Mucosa of stomach (tissue), 1 donor: Measurements from ENCODE around the gene KPNA5.
"Not testable (repeated sequence)": the region's sequence is repeated elsewhere in the genome, so short reads cannot be mapped to it uniquely, and the experiment has no call there.

Experiments used
- H3K27me3 ChIP-seq: one replicate; pipeline ENCODE4 v1.7.0; 2013; ENCODE audit warnings: mild to moderate bottlenecking, low read length; ENCODE audit not compliant: control insufficient read depth, insufficient read depth
- H3K36me3 ChIP-seq: one replicate; pipeline ENCODE4 v1.7.0; 2013; ENCODE audit warnings: low read length; ENCODE audit not compliant: control insufficient read depth, insufficient read depth
- H3K4me1 ChIP-seq: one replicate; pipeline ENCODE4 v1.7.0; 2013; ENCODE audit warnings: mild to moderate bottlenecking, low read length; ENCODE audit not compliant: control insufficient read depth, insufficient read depth
- H3K4me3 ChIP-seq: one replicate; pipeline ENCODE4 v1.7.0; 2013; ENCODE audit warnings: low read length
- H3K9ac ChIP-seq: one replicate; pipeline ENCODE4 v1.7.0; 2013; ENCODE audit warnings: mild to moderate bottlenecking, low read length, moderate library complexity
- H3K9me3 ChIP-seq: one replicate; pipeline ENCODE4 v1.7.0; 2013; ENCODE audit warnings: mild to moderate bottlenecking, low read length, moderate library complexity; ENCODE audit not compliant: control insufficient read depth
- donor health status: Pancreatic carcinoma.

The KPNA5 gene

DNA sequence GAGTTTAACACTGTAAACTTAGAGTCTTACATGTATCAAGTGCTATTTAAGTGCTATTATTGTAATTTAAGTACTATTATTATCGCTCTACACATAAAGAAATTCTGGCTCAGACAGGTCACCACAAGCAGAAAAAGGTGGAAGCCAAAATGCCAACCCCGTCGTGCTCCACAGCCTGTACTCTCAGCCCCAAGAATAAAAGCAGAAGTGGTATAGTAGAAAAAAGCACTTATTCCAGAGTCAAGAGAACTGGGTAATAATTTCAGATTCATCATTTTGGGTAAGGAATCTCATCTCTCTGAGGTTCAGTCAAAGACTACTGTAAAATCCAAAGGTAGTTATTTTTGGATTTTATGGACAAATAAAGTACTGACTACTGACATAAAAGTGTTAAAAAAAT, 13.4 kb upstream of the KPNA5 start:
- Histone ChIP-seq H3K9ac (peak overlapping the region; percentile 90), H3K4me1 (peaks cover 5% of the 10 kb centered on the region), H3K27me3 (no peaks in the 10 kb centered on the region), H3K36me3 (no peaks in the 10 kb centered on the region), H3K9me3 (no peaks in the 10 kb centered on the region), H3K4me3 (no peak overlapping the region)

DNA sequence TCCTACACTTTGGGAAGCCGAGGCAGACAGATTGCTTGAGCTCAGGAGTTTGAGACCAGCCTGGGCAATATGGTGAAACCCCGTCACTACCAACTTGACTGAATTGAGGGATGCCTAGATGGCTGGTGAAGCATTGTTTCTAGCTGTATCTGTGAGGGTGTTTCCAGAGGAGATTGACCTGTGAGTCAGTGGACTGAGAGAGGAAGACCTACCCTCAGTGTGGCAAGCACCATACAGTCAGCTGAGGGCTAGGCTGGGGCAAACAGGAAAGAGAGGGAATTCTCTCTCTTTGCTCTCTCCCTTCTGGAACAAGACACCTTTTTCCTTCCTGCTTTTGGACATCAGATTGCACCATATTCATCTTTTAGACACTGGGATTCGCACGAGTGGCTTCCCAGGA, 8.7 kb upstream of the KPNA5 start:
- Histone ChIP-seq H3K9me3 (no peaks in the 10 kb centered on the region), H3K27me3 (no peaks in the 10 kb centered on the region), H3K4me3 (no peak overlapping the region), H3K9ac (no peak overlapping the region), H3K4me1 (no peaks in the 10 kb centered on the region), H3K36me3 (no peaks in the 10 kb centered on the region)

DNA sequence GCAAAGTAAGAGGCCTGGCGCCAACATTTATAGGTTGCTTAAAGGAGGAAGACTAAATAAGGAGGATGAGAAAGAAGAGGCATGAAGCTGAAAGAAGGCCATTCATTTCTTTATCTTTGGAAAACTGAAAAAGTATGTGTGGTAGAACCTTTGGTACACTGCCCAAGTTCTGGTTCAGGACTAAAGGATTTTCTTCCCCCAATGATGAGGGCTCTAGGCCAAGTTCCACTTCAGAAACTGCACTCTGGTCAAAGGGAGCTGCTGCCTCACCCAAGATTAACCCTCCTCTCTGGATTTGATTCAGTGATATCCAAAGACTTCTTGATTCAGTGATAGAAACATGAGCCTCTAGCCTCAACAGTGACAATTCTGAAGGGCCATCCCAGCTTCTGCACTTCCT, 5.0 kb upstream of the KPNA5 start:
- no peaks in the 10 kb centered on the region for H3K36me3 ChIP-seq
- no peak overlapping the region for H3K4me3 ChIP-seq
- no peak overlapping the region for H3K9ac ChIP-seq
- no peaks in the 10 kb centered on the region for H3K4me1 ChIP-seq
- H3K9me3 ChIP-seq: no peaks in the 10 kb centered on the region
- no peaks in the 10 kb centered on the region for H3K27me3 ChIP-seq

DNA sequence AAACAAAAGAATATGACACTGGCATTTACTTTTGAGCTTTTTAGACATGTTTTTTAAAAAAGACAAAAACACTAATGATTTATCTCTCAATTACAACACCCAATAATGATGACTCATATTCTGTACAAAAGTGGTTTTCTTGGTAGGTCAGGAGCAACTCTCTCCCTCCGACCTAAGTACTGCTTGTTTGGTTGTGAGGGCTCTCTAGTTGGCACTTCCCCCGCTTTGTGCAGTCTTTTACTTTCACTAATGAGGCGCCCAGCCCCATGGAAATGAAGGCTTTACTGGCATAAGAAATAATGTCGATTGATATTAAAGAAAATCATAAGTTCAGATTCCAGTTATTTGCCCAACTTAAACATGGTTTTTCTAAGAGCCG, 1.3 kb downstream of the KPNA5 start:
- Histone ChIP-seq H3K9me3 (no peaks in the 10 kb centered on the region), H3K27me3 (no peaks in the 10 kb centered on the region), H3K4me1 (no peaks in the 10 kb centered on the region), H3K9ac (no peak overlapping the region), H3K4me3 (no peak overlapping the region), H3K36me3 (no peaks in the 10 kb centered on the region)

DNA sequence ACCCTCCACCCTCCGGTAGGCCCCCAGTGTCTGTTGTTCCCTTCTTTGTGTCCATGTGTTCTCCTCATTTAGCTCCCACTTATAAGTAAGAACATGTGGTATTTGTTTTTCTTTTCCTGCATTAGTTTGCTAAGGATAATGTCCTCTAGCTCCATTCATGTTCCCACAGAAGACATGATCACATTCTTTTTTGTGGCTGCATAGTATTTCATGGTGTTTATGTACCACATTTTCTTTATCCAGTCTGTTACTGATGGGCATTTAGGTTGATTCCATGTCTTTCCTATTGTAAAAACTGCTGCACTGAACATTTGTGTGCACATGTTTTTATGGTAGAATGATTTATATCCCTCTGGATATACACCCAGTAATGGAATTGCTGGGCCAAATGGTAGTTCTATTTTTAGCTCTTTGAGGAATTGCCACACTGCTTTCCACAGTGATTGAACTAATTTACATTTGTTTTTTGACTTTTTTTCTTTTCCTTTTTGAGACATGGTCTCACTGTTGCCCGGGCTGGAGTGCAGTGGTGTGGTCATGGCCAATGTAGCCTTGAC, 4.5 kb downstream of the KPNA5 start:
- H3K4me3 ChIP-seq: no peak overlapping the region
- H3K9ac ChIP-seq: no peak overlapping the region
- no peaks in the 10 kb centered on the region for H3K27me3 ChIP-seq
- H3K9me3 ChIP-seq: no peaks in the 10 kb centered on the region
- H3K36me3 ChIP-seq: no peaks in the 10 kb centered on the region
- H3K4me1 ChIP-seq: no peaks in the 10 kb centered on the region

DNA sequence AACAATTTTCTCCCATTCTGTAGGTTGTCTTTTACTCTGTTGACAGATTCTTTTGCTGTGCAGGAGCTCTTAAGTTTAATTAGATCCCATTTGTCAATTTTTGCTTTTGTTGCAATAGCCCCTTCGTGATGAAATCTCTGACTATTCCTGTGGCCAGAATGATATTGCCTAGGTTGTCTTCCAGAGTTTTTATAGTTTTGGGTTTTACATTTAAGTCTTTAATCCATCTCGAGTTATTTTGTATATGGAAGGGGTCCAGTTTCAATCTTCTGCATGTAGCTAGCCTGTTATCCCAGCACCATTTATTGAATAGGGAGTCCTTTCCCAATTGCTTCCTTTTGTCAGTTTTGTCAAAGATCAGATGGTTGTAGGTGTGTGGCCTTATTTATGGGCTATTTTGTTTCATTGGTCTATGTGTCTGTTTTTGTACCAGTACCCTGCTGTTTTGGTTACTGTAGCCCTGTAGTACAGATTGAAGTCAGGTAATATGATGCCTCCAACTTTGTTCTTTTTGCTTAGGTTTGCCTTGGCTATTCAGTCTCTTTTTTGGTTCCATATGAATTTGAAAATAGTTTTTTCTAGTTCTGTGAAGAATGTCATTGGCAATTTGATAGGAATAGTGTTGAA, 5.6 kb downstream of the KPNA5 start:
- not testable (repeated sequence) for H3K4me1 ChIP-seq, H3K9ac ChIP-seq, H3K4me3 ChIP-seq, H3K27me3 ChIP-seq, H3K36me3 ChIP-seq, H3K9me3 ChIP-seq

DNA sequence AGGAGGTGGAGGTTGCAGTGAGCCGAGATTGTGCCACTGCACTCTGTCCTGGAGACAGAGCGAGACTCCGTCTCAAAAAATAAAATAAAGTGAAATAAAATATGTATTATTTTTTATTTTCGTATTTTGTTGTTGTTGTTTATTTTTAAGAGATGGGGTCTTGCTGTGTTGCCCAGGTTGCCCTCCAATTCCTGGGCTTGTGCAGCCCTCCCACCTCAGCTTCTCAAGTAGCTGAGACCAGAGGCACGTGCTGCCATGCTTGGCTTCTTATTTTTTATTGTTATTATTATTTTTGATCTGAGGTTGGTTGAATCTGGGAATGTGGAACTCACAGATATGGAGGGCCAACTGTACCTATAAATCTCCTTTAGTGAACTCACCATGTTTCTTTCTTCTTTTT, 10.1 kb downstream of the KPNA5 start:
- Histone ChIP-seq H3K9ac (no peak overlapping the region), H3K4me3 (no peak overlapping the region), H3K36me3 (no peaks in the 10 kb centered on the region), H3K4me1 (no peaks in the 10 kb centered on the region), H3K9me3 (no peaks in the 10 kb centered on the region), H3K27me3 (no peaks in the 10 kb centered on the region)

DNA sequence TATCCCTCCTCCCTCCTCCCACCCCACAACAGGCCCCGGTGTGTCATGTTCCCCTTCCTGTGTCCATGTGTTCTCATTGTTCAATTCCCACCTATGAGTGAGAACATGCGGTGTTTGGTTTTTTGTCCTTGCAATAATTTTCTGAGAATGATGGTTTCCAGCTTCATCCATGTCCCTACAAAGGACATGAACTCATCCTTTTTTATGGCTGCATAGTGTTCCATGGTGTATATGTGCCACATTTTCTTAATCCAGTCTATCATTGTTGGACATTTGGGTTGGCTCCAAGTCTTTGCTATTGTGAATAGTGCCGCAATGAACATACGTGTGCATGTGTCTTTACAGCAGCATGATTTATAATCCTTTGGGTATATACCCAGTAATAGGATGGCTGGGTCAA, 11.9 kb downstream of the KPNA5 start:
- not testable (repeated sequence) for H3K27me3 ChIP-seq, H3K9me3 ChIP-seq, H3K36me3 ChIP-seq, H3K9ac ChIP-seq, H3K4me3 ChIP-seq, H3K4me1 ChIP-seq

DNA sequence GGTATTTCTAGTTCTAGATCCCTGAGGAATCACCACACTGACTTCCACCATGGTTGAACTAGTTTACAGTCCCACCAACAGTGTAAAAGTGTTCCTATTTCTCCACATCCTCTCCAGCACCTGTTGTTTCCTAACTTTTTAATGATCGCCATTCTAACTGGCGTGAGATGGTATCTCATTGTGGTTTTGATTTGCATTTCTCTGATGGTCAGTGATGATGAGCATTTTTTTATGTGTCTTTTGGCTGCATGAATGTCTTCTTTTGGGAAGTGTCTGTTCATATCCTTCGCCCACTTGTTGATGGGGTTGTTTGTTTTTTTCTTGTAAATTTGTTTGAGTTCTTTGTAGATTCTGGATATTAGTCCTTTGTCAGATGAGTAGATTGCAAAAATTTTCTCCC, 12.3 kb downstream of the KPNA5 start:
- H3K4me3 ChIP-seq, H3K9ac ChIP-seq, H3K36me3 ChIP-seq, H3K9me3 ChIP-seq, H3K27me3 ChIP-seq, H3K4me1 ChIP-seq: not testable (repeated sequence)

DNA sequence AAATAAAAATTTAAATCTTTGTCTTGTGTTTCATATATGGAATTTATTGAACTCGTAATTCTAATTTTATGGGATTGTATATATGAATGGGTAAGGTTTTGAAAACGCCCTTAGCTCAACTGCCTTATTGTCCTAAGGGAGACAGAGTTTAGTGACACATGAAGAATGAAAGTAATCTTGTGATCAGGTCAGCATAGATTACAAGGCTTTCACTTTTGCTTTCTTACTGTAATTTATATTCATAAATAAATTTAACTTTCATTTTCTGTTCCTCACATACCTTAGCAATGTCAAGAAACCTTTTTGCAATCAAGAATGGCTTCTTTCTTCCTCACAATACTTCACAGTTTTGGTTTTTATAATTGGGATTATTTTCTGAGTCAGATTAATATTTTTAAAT, 14.4 kb downstream of the KPNA5 start:
- Histone ChIP-seq H3K4me3 (no peak overlapping the region), H3K9ac (no peak overlapping the region), H3K36me3 (no peaks in the 10 kb centered on the region), H3K9me3 (no peaks in the 10 kb centered on the region), H3K27me3 (no peaks in the 10 kb centered on the region), H3K4me1 (no peaks in the 10 kb centered on the region)

DNA sequence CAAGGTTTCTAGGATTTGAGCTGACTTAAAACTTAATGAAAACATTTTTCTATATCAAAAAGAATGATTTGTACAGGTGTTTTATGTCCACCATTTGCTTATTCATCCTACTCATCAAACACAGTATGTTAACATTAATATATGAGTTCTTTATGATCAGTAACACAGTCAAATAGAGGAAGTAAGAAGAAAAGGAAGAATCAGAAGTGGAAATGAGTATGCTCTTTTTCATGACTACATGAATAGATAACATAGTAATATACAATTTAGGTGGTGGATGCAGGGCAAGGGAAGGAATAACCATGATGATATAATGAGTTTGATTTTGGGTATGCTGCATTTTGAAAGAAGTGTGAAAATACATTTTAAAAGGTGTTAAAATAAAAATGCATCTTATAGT, 16.5 kb downstream of the KPNA5 start:
- Histone ChIP-seq H3K27me3 (no peaks in the 10 kb centered on the region), H3K9ac (no peak overlapping the region), H3K4me3 (no peak overlapping the region), H3K36me3 (no peaks in the 10 kb centered on the region), H3K4me1 (no peaks in the 10 kb centered on the region), H3K9me3 (no peaks in the 10 kb centered on the region)

DNA sequence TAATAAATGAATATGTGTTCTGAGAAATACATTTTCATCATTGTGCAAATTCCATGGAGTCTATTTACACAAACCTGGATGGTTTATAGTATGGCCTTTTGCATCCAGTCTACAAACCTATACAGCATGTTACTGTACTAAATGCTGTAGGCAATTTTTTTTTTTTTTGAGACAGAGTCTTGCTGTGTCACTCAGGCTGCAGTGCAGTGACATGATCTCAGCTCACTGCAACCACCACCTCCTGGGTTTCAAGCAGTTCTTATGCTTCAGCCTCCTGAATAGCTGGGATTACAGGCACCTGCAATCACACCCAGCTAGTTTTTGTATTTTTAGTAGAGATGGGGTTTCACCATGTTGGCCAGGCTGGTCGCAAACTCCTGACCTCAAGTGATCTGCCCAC, 22.9 kb downstream of the KPNA5 start:
- not testable (repeated sequence) for H3K4me1 ChIP-seq, H3K36me3 ChIP-seq, H3K4me3 ChIP-seq, H3K9me3 ChIP-seq, H3K9ac ChIP-seq, H3K27me3 ChIP-seq

DNA sequence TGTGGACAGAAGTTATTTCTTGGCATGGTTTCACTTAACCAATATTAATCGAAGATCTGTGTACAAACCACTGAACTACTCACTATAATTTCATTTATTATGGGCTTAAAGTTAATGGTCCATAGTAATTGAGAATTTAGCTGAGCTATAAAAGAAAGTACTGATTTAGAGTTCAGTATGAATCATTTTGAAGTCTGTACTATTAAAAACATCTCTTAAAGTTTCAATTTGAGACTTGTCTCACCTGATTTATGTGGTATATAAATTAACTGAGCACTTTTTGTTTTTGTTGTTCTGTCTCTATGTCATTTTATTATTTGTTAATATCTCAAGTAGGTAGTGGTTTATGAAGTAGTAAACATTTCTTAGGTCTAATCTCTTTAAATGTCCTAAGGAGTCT, 24.9 kb downstream of the KPNA5 start:
- no peaks in the 10 kb centered on the region for H3K4me1 ChIP-seq
- no peak overlapping the region for H3K9ac ChIP-seq
- H3K36me3 ChIP-seq: no peaks in the 10 kb centered on the region
- no peaks in the 10 kb centered on the region for H3K9me3 ChIP-seq
- no peaks in the 10 kb centered on the region for H3K27me3 ChIP-seq
- H3K4me3 ChIP-seq: no peak overlapping the region
